IMR-90 (cell line): ENCODE results near the gene AUTS2. TPM values are rescaled to one million over a fixed set of nuclear protein-coding genes. Genes with fewer than 3 reads are reported as not detected.

Source experiments
- ATAC-seq: fragments of 200-7000 bp; cut with Tn5 transposase; 2 replicates; pipeline ENCODE4 v1.9.1; 2020; ENCODE audit warnings: low read depth, mild to moderate bottlenecking, moderate library complexity
- BruUV-seq: library from RNA; stranded (reverse); fragments of 400-500 nt; replicated peaks from 2 replicates; lab custom pipeline; 2021; lab: Mats Ljungman, UMichigan
- CTCF ChIA-PET: fragments of 300-600 bp; formaldehyde crosslinking; extraction: SDS; loops from one replicate; lab custom pipeline; 2021; ENCODE audit warnings: antibody characterized with exemption; lab: Yijun Ruan, JAX
- POLR2A ChIA-PET: fragments of 300-600 bp; sonication (Branson Sonifier 250); formaldehyde crosslinking; loops from one replicate; lab custom pipeline; 2022; ENCODE audit warnings: antibody characterized with exemption; ENCODE audit not compliant: unreplicated experiment; lab: Charles Lee
- DNase-seq: peaks from one replicate; pipeline ENCODE4 v3.0.0; 2013
- H2AFZ ChIP-seq: replicated peaks from 2 replicates; pipeline ENCODE3; 2013; ENCODE audit warnings: low read length, mild to moderate bottlenecking; ENCODE audit not compliant: poor library complexity
- H2AK5ac ChIP-seq: 2 replicates; pipeline ENCODE4 v1.6.1; 2013; ENCODE audit warnings: low read depth, low read length, inconsistent platforms
- H2AK9ac ChIP-seq: replicated peaks from 2 replicates; pipeline ENCODE3; 2013; ENCODE audit warnings: mild to moderate bottlenecking, low read depth, low read length, moderate library complexity; ENCODE audit not compliant: poor library complexity
- H2BK120ac ChIP-seq: 2 replicates; pipeline ENCODE4 v1.6.1; 2013; ENCODE audit warnings: low read depth, low read length, inconsistent platforms
- H2BK15ac ChIP-seq: 3 replicates; pipeline ENCODE4 v1.6.1; 2013; ENCODE audit warnings: low read depth, low read length, inconsistent platforms
- H2BK20ac ChIP-seq: 2 replicates; pipeline ENCODE4 v1.6.1; 2013; ENCODE audit warnings: low read depth, mild to moderate bottlenecking, inconsistent platforms, low read length, moderate library complexity
- H2BK5ac ChIP-seq: 2 replicates; pipeline ENCODE4 v1.6.1; 2013; ENCODE audit warnings: mild to moderate bottlenecking, low read depth, low read length, inconsistent platforms; ENCODE audit not compliant: poor library complexity, severe bottlenecking
- H3K14ac ChIP-seq: replicated peaks from 2 replicates; pipeline ENCODE4 v1.6.1; 2013; ENCODE audit warnings: low read depth, low read length, inconsistent platforms
- H3K18ac ChIP-seq: 2 replicates; pipeline ENCODE4 v1.6.1; 2013; ENCODE audit warnings: low read depth, low read length, control low read depth
- H3K23ac ChIP-seq: 2 replicates; pipeline ENCODE4 v1.6.1; 2013; ENCODE audit warnings: low read depth, low read length, inconsistent platforms
- H3K27ac ChIP-seq: 2 replicates; pipeline ENCODE4 v1.5.1; 2013; ENCODE audit warnings: mild to moderate bottlenecking, control low read depth, low read length; ENCODE audit not compliant: insufficient read depth
- H3K27me3 ChIP-seq: 2 replicates; pipeline ENCODE4 v1.6.1; 2013; ENCODE audit warnings: low read length; ENCODE audit not compliant: control insufficient read depth, insufficient read depth
- H3K36me3 ChIP-seq: 2 replicates; pipeline ENCODE4 v1.6.1; 2013; ENCODE audit warnings: low read length, mixed read lengths; ENCODE audit not compliant: control insufficient read depth, insufficient read depth
- H3K4ac ChIP-seq: 2 replicates; pipeline ENCODE4 v1.6.1; 2013; ENCODE audit warnings: low read depth, low read length, inconsistent platforms
- H3K4me1 ChIP-seq: 2 replicates; pipeline ENCODE4 v1.6.1; 2013; ENCODE audit warnings: low read length, mixed read lengths; ENCODE audit not compliant: control insufficient read depth, insufficient read depth
- H3K4me2 ChIP-seq: 2 replicates; pipeline ENCODE4 v1.6.1; 2013; ENCODE audit warnings: low read depth, mild to moderate bottlenecking, control low read depth, low read length, moderate library complexity
- H3K4me3 ChIP-seq: 2 replicates; pipeline ENCODE4 v1.5.1; 2013; ENCODE audit warnings: low read depth, mild to moderate bottlenecking, control low read depth, low read length, moderate library complexity; ENCODE audit not compliant: insufficient read depth
- H3K56ac ChIP-seq: 2 replicates; pipeline ENCODE4 v1.6.1; 2013; ENCODE audit warnings: low read length, inconsistent platforms; ENCODE audit not compliant: insufficient read depth; ENCODE audit errors: extremely low read depth
- H3K79me1 ChIP-seq, 2 experiments: 2 replicates each; pipeline ENCODE4 v1.6.1; 2013; ENCODE audit warnings: low read length in 2 of 2, inconsistent platforms in 1 of 2, low read depth in 1 of 2
- H3K9ac ChIP-seq: 2 replicates; pipeline ENCODE4 v1.6.1; 2013; ENCODE audit warnings: low read depth, low read length, control low read depth
- H3K9me1 ChIP-seq: 2 replicates; pipeline ENCODE4 v1.6.1; 2013; ENCODE audit warnings: low read length, inconsistent platforms; ENCODE audit not compliant: insufficient read depth
- H3K9me3 ChIP-seq: 2 replicates; pipeline ENCODE4 v1.6.1; 2013; ENCODE audit warnings: low read length; ENCODE audit not compliant: control insufficient read depth, insufficient read depth
- H4K20me1 ChIP-seq: 2 replicates; pipeline ENCODE4 v1.6.1; 2013; ENCODE audit warnings: low read length, inconsistent platforms; ENCODE audit not compliant: insufficient read depth
- H4K5ac ChIP-seq: 2 replicates; pipeline ENCODE4 v1.6.1; 2013; ENCODE audit warnings: mild to moderate bottlenecking, low read depth, low read length, control low read depth
- H4K8ac ChIP-seq, 2 experiments: 2 replicates each; pipeline ENCODE4 v1.6.1; 2013; ENCODE audit warnings: low read depth in 2 of 2, low read length in 2 of 2, control low read depth in 1 of 2, inconsistent platforms in 1 of 2
- H4K91ac ChIP-seq: 2 replicates; pipeline ENCODE4 v1.6.1; 2013; ENCODE audit warnings: low read depth, low read length, inconsistent platforms; ENCODE audit not compliant: insufficient read depth
- BHLHE40 ChIP-seq: fragments of 150-350 bp; IDR thresholded peaks from 2 replicates; pipeline ENCODE4 v1.6.1; 2016; ENCODE audit warnings: mild to moderate bottlenecking, low read depth, low read length
- CEBPB ChIP-seq: IDR thresholded peaks from 2 replicates; pipeline ENCODE4 v1.6.1; 2012; ENCODE audit warnings: low read depth, low read length, improper control_type of control experiment
- CHD1 ChIP-seq: IDR thresholded peaks from 2 replicates; pipeline ENCODE4 v1.6.1; 2012; ENCODE audit warnings: low read depth, low read length, improper control_type of control experiment
- FOS ChIP-seq: fragments of 150-350 bp; IDR thresholded peaks from 2 replicates; pipeline ENCODE4 v1.6.1; 2016; ENCODE audit warnings: low read depth, low read length
- MAFK ChIP-seq: IDR thresholded peaks from 2 replicates; pipeline ENCODE4 v1.6.1; 2012; ENCODE audit warnings: low read depth, low read length, improper control_type of control experiment
- MAZ ChIP-seq: IDR thresholded peaks from 2 replicates; pipeline ENCODE4 v1.6.1; 2012; ENCODE audit warnings: low read depth, mild to moderate bottlenecking, low read length, improper control_type of control experiment, moderate library complexity, borderline replicate concordance
- NFE2L2 ChIP-seq: fragments of 150-350 bp; IDR thresholded peaks from 2 replicates; pipeline ENCODE4 v1.6.1; 2016; ENCODE audit warnings: low read depth, mild to moderate bottlenecking, low read length
- POLR2A ChIP-seq: IDR thresholded peaks from 2 replicates; pipeline ENCODE4 v1.6.1; 2012; ENCODE audit warnings: mild to moderate bottlenecking, low read depth, low read length
- RAD21 ChIP-seq: IDR thresholded peaks from 2 replicates; pipeline ENCODE4 v1.6.1; 2012; ENCODE audit warnings: low read length, improper control_type of control experiment
- RCOR1 ChIP-seq: IDR thresholded peaks from 2 replicates; pipeline ENCODE4 v1.6.1; 2012; ENCODE audit warnings: mild to moderate bottlenecking, low read length, improper control_type of control experiment; ENCODE audit not compliant: insufficient replicate concordance
- RFX5 ChIP-seq: IDR thresholded peaks from 2 replicates; pipeline ENCODE4 v1.8.0; 2012; ENCODE audit warnings: low read depth, mild to moderate bottlenecking, low read length, moderate library complexity
- SMC3 ChIP-seq: fragments of 150-350 bp; IDR thresholded peaks from 2 replicates; pipeline ENCODE4 v1.6.1; 2016; ENCODE audit warnings: low read depth, mild to moderate bottlenecking, antibody characterized with exemption, low read length, moderate library complexity
- WGBS, 2 experiments: methylation state at CpG; one replicate each; pipeline versions ENCODE4 v1.1.5 to v1.1.7; 2013; ENCODE audit warnings: missing lambda C conversion rate in 2 of 2; ENCODE audit not compliant: insufficient read length in 1 of 2; ENCODE audit errors: extremely low coverage in 2 of 2; 5-methylcytosine and 5-hydroxymethylcytosine counted together
- dilution Hi-C: fragments of 300-500 bp; cut with HindIII; formaldehyde crosslinking; loops from one replicate; pipeline ENCODE4 v1.14.3; 2018; ENCODE audit warnings: low sequenced_read_pairs; ENCODE audit not compliant: unreplicated experiment
- in situ Hi-C: fragments of 300-500 bp; cut with MboI; formaldehyde crosslinking; loops from 3 replicates; pipeline ENCODE4 v1.14.3; 2019; ENCODE audit warnings: low sequenced_read_pairs, inconsistent platforms, mixed read lengths
- intact Hi-C: fragments of 100-400 bp; cut with micrococcal nuclease; formaldehyde crosslinking; loops from 2 replicates; pipeline ENCODE4 v1.10.0; 2022
- polyA plus RNA-seq, 3 experiments: library from polyadenylated mRNA; depleted of rRNA; stranded (reverse); fragments of >200 nt; gene quantifications; 2 replicates each; pipeline ENCODE4 v1.2.3, GENCODE V29; 2012; ENCODE audit warnings: low replicate concordance in 1 of 3
- total RNA-seq: library from RNA; depleted of rRNA; stranded (reverse); fragments of >200 nt; gene quantifications from 2 replicates; pipeline ENCODE4 v1.2.3, GENCODE V29; 2012
- TF ChIP-seq, protein P1 (sequence below): fragments of 150-350 bp; IDR thresholded peaks from 2 replicates; pipeline ENCODE4 v1.6.1; 2016; ENCODE audit warnings: low read depth, mild to moderate bottlenecking, low read length, moderate library complexity, borderline replicate concordance
- TF ChIP-seq, protein P2 (sequence below): conservative IDR thresholded peaks from 2 replicates; pipeline ENCODE4 v1.5.1; 2012; ENCODE audit warnings: mild to moderate bottlenecking, low read depth, low read length, improper control_type of control experiment
- TF ChIP-seq, protein P3 (sequence below): fragments of 150-350 bp; IDR thresholded peaks from 2 replicates; pipeline ENCODE4 v1.6.1; 2017; ENCODE audit warnings: mild to moderate bottlenecking, antibody characterized with exemption, low read length, low read depth

The AUTS2 gene
- total and polyA plus RNA-seq, 2 of the 4 experiments (the other 2 are of a cell fraction): 0.90 to 3.0 TPM

DNA sequence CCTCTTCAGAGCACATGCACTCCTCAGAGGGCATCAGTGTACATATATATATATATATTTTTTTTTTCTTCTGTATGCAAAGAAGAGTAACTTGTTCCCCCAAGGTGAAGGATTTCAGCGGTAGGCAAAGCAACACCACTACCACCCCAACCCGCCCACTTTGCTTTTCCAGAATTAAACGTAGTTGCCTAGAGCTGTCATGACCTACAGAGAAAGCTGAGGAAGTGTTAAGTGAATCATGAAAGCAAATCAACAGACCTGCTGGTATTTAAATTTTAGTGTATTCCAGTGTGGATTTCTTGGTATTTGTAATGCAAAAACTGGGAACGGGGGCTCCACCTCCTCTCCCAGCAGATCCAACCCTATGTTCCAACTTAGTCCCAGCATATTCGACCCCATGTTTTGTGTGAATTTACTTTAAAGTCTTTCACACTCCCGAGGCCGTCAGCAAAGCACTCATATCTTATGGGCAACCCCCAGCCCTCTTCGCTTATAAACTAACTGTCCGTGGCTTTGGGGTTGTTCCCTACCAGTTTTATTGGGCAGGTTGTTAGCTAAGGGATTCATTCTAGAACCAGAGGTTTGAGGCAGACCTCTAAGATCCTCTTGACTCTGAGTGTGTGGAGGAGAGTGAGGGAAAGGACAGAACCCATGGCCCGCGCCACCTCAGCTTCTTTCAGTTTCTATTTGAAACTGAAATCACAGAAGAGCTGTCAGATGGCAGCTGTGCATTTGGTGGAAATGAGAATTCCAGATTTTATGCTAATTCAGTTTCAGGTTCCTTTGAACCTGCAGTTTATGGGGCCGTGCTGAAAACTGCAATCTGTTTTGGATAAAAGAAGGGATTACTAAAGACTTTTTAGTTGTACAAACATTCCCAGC, 1083.4 kb downstream of the AUTS2 start:
- ChIA-PET POLR2A (no interaction called here), CTCF (no interaction called here)
- in situ Hi-C loops (no loop called here), intact Hi-C loops (no loop called here), dilution Hi-C loops (no loop called here)
- H2BK120ac ChIP-seq: no peak overlapping the region
- no peak overlapping the region for H3K23ac ChIP-seq
- H3K9ac ChIP-seq: no peak overlapping the region
- H2AFZ ChIP-seq: peak overlapping the region; percentile 40
- H4K91ac ChIP-seq: no peak overlapping the region
- H2BK20ac ChIP-seq: no peak overlapping the region
- no peak overlapping the region for H2BK15ac ChIP-seq
- no peak overlapping the region; the same call in 1 of the 2 replicates for H3K4me3 ChIP-seq
- no peaks in the 10 kb centered on the region for H3K27me3 ChIP-seq
- no peak overlapping the region for H3K14ac ChIP-seq
- H4K8ac ChIP-seq: no peak overlapping the region
- BruUV-seq: no TSS peak
- DNase-seq (no peak), ATAC-seq (0 out of 2 replicates have a peak, but pooled peaks have one; percentile 29)
- H2BK5ac ChIP-seq: no peak overlapping the region
- H2AK9ac ChIP-seq: no peak overlapping the region
- no peaks in the 10 kb centered on the region for H4K20me1 ChIP-seq
- H3K56ac ChIP-seq: no peak overlapping the region
- H3K4ac ChIP-seq: no peak overlapping the region
- H3K18ac ChIP-seq: no peak overlapping the region
- H3K4me1 ChIP-seq: no peaks in the 10 kb centered on the region
- WGBS, 2 experiments: no CpG with 5 or more reads among the region's 12 CpGs
- no peak overlapping the region for H3K27ac ChIP-seq
- peak overlapping the region; percentile 0; the same call in 1 of the 2 replicates for H3K4me2 ChIP-seq
- H3K36me3 ChIP-seq: no peaks in the 10 kb centered on the region
- H3K9me3 ChIP-seq: no peaks in the 10 kb centered on the region
- H4K5ac ChIP-seq: no peak overlapping the region
- no peaks in the 10 kb centered on the region for H3K79me1 ChIP-seq
- H3K9me1 ChIP-seq: peaks cover 2% of the 10 kb centered on the region; the same call in 1 of the 2 replicates
- H2AK5ac ChIP-seq: no peak overlapping the region
- no peak for TF ChIP-seq POLR2A
- no peak for TF ChIP-seq MAZ
- TF ChIP-seq, protein P1, sequence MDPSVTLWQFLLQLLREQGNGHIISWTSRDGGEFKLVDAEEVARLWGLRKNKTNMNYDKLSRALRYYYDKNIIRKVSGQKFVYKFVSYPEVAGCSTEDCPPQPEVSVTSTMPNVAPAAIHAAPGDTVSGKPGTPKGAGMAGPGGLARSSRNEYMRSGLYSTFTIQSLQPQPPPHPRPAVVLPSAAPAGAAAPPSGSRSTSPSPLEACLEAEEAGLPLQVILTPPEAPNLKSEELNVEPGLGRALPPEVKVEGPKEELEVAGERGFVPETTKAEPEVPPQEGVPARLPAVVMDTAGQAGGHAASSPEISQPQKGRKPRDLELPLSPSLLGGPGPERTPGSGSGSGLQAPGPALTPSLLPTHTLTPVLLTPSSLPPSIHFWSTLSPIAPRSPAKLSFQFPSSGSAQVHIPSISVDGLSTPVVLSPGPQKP: no peak
- TF ChIP-seq SMC3: no peak
- no peak for TF ChIP-seq CHD1
- TF ChIP-seq, protein P2, sequence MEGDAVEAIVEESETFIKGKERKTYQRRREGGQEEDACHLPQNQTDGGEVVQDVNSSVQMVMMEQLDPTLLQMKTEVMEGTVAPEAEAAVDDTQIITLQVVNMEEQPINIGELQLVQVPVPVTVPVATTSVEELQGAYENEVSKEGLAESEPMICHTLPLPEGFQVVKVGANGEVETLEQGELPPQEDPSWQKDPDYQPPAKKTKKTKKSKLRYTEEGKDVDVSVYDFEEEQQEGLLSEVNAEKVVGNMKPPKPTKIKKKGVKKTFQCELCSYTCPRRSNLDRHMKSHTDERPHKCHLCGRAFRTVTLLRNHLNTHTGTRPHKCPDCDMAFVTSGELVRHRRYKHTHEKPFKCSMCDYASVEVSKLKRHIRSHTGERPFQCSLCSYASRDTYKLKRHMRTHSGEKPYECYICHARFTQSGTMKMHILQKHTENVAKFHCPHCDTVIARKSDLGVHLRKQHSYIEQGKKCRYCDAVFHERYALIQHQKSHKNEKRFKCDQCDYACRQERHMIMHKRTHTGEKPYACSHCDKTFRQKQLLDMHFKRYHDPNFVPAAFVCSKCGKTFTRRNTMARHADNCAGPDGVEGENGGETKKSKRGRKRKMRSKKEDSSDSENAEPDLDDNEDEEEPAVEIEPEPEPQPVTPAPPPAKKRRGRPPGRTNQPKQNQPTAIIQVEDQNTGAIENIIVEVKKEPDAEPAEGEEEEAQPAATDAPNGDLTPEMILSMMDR: no peak
- no peak for TF ChIP-seq BHLHE40
- TF ChIP-seq MAFK: no peak
- no peak for TF ChIP-seq CEBPB
- no peak for TF ChIP-seq FOS
- TF ChIP-seq, protein P3, sequence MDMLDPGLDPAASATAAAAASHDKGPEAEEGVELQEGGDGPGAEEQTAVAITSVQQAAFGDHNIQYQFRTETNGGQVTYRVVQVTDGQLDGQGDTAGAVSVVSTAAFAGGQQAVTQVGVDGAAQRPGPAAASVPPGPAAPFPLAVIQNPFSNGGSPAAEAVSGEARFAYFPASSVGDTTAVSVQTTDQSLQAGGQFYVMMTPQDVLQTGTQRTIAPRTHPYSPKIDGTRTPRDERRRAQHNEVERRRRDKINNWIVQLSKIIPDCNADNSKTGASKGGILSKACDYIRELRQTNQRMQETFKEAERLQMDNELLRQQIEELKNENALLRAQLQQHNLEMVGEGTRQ: no peak
- TF ChIP-seq NFE2L2: no peak
- no peak for TF ChIP-seq RAD21
- TF ChIP-seq RFX5: no peak
- no peak for TF ChIP-seq RCOR1
